GF-D8 (cell line): Measurements from ENCODE around the gene DCAF15.

ENCODE experiments used
- DNase-seq: peaks from one replicate; lab custom pipeline; 2025; lab: John Stamatoyannopoulos, UW

DCAF15 gene

DNA sequence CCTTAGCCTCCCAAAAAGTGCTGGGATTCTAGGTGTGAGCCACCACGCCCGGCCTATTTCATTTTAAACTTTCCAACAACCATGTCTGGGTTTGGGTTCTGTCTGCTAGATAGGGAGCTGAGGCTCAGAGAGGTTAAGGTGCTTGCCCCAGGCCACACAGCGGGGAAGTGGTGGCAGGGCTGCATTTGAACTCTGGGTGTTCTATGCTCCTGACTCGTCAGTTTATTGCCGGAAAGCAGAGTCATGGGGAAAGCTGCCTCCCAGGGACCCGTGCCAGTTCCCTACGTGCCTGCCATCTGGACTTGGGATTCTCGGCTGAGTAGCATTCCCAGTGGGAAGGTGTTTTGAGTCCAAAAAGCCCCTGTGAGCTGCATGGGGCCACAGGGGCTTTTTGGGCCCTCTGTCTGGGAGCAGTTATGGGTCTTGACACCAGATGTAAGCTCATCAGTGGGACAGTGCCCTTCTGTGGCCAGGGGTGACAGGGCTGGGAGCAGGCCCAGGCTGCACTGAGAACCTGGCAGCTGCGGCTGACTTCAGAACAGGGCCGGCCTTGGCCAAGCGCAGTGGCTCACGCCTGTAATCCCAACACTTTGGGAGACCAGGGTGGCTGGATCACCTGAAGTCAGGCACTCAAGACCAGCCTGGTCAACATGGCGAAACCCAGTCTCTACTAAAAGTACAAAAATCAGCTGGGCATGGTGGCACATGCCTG lies 42.9 kb downstream of the DCAF15 start:
- no peak for DNase-seq

DNA sequence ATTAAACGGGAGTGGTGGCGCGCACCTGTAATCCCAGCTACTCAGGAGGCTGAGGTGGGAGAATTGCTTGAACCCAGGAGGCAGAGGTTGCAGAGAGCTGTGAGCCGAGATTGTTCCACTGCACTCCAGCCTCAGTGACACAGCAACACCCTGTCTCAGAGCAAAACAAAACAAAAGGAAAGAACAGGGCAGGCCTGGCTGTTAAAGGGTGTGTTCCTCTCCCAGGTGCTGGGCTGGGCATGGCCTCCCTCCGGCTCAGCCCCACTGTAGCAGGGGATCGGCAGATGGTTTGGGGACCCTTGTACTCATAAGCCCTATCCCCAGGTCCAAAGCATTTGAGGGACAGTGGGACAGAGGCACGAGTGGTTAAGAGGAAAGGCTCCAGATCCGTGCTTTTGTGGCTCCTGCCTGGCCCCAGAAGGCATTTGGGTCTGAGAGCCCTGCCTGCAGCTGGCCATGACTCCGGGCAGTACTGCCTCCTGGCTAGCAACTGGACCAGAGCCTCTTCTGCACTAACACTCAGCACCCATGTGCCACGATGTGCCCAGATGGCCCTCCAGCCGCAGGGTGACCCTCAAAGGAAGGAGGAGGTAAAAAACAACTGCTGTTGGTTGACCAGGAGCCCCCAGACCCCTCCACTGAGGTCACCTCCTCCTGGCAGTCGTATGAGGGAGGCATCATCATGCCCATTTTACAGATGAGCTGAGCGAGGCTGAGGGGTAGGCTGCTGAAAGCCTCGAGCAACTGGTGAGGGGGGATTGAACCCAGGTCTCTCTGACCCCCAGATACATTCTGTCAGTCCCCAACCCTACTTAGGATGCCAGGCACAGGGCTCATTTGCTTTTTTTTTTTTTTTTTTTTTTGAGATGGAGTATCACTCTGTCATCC lies 43.8 kb downstream of the DCAF15 start:
- DNase-seq, result no peak

DNA sequence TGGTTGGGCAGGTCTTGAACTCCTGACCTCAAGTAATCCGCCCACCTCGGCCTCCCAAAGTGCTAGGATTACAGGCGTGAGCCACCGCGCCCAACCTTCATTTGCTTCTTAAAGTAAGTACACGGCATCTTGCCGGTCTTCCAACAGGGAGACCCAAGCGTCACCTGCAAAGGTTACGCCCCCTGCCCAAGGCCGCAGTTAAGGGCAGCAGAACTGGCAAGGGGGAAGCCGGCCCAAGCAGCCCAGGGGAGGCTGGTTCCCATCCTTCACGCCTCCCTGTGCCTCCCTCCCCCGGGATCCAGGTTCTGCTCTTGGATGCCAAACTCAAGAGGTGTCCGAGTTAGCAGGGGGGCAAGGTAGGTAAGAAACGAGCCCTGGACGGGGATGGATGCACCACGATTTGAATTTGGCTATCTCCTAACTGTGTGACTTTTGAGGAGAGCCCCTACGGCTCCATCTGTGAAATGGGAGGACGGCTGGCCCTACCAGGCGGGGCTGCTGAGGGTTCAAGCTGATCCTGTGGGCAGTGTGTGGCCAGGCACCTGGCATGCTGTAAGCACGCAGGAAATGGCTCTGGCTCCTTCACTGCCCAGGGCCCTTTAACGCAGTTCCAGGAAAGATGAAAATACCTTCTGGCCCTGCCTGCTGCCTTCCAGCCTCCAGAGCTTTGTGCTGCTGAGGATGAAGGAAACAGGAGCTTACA lies 44.8 kb downstream of the DCAF15 start:
- no peak for DNase-seq

DNA sequence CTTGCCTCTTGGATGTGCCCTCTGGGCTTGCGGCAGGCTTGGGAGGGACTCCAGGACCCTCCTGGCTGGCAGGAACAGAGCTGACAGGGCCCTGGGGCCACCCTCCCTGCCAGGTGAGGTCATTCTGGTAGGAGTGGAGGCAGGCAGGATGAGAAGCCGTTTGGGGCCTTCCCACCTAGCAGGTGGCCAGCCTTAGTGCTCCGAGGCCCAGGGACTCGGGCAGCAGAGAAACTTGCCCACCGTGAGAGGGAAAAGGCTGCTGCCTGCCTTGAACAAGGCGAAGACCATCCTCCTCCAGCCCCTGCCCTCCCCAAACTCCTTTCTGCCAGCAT lies 45.3 kb downstream of the DCAF15 start:
- DNase-seq, result no peak

DNA sequence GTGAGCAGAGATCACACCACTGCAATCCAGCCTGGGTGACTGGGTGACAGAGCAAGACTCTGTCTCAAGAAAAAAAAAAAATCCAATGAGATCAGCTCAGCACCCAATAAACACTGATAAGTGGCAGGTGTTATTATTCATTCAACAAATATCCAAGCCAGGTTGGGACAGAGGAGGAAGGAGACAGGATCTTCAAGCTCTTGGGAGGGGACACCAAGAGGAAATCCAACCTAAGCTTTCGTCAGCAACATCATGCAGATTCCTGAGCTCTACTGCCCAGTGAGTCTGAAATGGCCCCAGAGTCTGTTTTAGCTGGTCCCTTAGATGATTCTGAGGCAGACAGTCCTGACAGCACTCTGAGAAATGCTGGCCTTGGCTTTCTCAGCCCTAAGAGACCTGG lies 46.1 kb downstream of the DCAF15 start:
- DNase-seq, result no peak

DNA sequence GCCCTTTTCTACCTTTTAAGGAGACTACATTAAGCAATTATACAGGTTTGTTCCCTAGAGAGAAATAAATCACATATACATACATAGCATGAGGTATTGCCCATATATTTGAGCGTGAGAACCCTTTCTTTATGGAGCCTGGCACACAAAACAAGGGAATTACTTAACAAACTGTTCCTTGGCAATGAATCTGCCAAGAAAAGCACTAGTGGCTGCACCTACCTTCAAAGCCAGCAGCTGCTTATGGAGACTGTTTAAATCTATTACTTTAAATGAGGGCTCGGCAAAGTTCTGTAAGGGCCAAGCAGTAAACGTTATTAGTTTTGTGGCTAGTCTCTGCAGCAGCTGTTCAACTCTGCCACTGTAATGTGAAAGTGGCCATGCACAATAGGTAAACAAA lies 46.8 kb downstream of the DCAF15 start:
- DNase-seq, result no peak

DNA sequence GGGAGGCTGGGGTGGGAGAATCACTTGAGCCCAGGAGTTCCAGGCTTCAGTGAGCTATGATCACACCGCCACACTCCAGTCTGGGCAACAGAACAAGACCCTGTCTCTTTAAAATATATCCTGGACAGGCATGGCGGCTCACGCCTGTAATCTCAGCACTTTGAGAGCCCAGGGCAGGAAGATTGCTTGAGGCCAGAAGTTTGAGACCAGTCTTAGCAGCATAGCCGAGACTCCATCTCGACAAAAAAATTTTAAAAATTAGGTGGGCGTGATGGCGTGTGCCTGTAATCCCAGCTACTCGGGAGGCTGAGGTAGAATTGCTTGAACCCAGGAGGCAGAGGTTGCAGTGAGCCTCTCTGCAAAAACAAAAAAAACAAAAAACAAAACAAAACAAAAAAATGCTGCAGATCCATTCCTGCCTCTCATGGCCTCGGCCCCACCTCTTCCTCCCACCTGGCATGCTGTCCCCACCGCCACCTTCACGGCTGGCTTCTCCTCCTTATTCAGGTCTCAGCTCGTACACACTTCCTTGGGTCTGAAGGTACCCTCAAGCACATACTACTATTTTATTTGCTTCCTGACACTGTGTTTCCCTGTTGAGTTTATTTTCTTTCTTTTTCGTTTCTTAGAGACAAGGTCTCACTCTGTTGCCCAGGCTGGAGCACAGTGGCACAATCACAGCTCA lies 48.5 kb downstream of the DCAF15 start:
- no peak for DNase-seq

DNA sequence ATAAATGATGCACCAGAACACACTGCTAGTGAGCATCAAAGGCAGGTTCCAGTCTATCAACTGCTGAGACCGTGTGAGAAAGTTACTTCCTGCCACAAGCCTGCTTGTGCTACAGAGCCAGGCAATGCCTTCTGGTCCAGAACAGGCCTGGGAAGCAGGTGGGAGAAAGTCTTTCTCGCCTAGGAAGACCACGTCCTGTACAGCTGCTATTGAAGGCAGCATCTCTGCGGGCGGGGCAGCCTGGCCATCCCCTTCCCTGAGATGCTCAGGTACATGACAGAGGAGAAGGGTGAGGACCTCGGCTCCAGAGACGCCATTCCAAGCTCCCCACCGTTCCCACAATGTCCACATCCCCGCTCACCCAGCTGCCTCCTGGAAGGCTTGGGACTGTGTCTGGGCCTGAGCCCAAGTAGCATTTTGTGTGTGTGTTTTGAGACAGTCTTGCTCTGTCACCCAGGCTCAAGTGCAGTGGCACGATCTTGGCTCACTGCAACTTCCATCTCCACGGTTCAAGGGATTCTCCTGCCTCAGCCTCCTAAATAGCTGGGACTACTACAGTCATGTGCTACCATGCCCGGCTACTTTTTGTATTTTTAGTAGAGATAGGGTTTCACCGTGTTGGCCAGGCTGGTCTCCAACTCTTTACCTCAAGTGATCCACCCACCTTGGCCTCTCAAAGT lies 50.4 kb downstream of the DCAF15 start:
- no peak for DNase-seq

DNA sequence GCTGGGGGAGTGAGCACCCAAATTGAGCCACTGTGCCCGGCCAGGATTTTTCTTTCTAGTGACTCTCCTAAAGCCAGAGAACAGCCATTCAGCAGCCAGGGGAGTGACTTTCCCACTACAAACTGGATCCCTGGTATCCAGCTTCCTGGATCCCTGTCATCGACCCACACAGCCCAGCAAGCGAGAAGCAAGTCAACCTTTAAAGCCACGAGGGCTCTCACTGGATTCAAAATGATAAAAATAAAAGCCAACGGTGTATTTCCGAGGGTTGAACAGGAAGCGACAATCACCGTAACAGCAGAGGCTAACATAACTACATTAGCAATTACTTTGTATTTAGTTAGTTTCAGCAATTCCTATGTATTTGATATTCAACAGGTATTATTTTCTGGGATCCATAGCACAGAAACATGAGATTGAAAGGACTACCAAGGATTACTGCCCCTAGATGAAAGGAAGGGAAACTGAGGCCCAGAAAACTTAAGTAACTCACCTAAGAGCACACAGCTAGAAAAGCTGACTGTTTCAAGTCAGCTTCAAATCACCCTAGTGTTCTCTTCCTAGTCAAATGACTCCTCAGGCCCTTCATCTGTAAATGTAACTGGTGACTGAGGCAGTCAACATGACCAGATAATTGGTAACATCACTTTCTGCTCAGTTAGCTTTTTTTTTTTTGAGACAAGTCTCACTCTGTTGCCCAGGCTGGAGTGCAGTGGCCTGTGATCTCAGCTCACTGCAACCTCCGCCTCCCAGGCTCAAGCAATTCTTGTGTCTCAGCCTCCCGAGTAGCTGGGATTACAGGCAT lies 51.1 kb downstream of the DCAF15 start:
- DNase-seq, result no peak

DNA sequence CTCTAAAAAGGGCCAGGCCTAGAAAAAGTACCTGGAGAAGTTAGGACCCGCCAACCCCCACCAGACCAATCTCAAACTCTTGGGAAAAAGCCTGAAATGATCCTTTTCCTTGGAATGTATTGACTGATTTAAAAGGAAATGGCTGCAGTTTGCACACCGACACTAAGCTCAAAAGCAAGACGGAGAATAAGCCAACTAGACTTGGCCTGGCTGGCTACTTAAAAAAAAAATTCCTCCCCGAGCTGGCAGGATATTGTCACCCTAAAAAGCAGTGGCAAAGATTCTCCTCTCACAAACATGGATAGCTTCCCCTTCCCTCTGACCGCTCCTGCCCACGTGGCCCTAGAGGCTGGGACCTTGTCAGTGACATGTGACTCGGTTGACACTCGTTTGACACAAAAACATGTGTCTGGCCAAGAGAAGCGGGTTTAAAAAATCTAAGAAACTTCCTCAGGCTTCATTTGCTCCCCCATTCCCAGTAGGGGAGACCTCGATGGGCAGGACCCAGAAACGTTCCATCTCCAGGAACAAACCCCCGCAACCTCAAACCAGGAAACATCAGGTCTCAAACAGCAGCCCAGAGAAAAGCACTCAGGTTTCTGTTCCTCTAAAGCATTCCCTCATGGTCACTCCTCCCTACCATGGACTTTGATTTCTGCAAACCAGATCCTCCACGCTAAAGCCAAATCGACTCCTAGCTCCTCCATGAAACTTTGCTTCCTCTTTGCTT lies 52.5 kb downstream of the DCAF15 start:
- DNase-seq, result peak; percentile 41

DNA sequence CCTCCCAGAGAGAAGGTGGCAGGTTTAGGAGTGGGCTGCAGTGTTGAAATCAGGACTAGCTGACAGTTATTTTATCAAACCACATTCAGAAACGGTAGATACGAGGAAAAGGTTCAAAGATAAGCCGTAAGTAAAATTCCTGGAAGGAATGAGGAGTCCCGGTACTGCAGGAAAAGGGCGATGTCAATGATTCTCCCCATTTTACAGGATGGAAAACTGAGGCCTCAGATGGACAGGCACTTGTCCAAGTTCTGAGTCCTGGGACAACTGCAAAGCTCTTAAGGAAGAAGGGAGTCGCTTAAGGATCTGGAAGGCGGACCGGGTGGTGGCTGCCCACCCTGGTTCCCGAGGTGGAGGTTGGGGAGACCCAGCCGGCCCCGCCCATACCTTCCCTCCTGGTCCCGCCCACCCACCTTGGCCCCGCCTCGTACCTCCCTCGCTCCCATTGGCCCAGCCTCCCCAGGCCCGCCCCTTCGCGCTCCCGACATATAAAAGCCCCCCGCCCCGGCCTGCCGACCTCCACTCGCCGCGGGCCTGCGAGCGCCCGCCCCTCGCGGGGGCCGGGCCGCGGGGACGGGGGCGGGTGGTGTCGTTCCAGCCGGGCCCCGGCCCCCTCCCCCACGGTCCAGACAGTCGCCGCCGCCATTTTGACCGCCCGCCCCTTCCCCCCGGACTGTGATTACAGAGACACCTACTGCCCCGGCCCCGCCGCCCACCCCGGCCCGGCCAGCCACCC lies 53.2 kb downstream of the DCAF15 start:
- DNase-seq, result peak; percentile 51

DNA sequence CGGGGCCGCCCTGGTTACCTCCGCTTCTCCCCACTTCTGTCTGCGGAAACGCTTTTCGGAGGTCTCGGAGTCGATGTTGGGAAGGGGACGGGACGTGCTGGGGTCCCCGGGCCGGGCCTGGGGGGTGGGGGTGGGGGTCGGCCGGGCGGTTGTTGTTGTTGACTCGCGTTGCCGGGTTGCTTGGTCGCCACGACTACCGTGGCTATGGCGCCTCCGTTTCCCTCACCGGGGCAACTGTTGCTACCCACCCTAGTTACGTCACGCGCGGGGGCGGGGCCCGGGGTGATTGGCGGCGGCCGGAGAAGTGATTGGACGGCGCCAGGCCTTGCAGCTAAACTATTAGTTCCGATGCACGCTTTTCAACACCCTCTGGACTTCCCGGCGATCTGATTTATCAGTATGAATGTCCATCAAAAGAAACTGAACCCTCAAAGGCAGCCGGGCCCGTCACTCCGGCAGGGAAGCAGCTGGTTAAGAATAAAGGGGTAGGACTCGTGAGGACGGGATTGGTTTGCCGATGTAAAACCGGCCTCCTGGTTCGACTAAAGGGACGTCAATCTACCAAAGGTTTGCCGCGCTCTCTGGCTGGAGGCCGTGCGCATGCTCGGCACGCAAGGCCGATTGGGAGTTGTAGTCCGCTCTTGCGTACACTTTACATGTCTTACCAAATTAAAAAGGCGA lies 53.9 kb downstream of the DCAF15 start, which contains the start of gene RFX1:
Gene RFX1 (minus strand): TSS at position 236 of the 681 bp plus-strand sequence. CDS start 12,477 bp downstream, outside the sequence.
- DNase-seq, result peak; percentile 99

DNA sequence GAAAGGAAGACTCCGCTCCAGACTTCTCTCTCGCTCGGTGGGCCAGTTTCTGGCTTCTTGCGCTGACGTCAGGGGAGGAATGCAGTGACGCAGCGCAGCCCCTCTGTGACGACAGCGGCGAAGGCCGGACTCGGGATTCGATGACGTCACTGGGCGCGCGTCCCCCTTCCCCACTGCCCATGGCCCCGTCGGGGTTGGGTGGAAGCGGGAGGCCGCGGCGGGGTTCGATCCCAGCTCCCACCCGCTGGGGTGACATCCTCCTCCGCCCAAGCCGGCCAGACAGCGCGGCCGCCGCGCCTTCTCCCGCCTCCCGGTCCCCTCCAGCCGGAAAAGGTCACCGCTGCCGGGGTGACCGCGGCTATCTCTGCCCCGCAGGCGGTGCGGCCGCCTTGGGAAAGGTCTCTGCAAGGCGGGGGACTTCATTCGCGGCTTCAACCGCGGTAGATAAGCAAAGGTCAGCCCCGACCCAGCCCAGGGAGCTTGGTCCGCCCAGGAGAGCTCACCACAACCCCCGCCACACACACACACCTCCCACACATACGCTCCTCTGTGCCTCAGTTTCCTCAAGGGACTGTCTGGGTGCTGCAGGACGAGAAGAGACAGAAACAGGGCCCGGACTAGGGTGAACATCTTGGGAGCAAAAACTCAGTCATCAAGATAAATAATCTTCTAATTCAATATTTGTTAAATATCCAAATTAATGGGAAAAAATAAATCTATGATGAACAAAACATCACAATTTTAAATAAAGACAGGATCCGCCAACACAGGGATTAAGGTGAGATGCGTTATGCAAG lies 54.7 kb downstream of the DCAF15 start:
- DNase-seq, result no peak
